Ramos (cell line): ENCODE measurements around the gene ZNF771.

ENCODE experiments used
- in situ Hi-C: fragments of 300-500 bp; cut with MboI; formaldehyde crosslinking; loops from one replicate; pipeline ENCODE4 v1.14.3; 2022; ENCODE audit warnings: low sequenced_read_pairs; ENCODE audit not compliant: unreplicated experiment

The ZNF771 gene

DNA sequence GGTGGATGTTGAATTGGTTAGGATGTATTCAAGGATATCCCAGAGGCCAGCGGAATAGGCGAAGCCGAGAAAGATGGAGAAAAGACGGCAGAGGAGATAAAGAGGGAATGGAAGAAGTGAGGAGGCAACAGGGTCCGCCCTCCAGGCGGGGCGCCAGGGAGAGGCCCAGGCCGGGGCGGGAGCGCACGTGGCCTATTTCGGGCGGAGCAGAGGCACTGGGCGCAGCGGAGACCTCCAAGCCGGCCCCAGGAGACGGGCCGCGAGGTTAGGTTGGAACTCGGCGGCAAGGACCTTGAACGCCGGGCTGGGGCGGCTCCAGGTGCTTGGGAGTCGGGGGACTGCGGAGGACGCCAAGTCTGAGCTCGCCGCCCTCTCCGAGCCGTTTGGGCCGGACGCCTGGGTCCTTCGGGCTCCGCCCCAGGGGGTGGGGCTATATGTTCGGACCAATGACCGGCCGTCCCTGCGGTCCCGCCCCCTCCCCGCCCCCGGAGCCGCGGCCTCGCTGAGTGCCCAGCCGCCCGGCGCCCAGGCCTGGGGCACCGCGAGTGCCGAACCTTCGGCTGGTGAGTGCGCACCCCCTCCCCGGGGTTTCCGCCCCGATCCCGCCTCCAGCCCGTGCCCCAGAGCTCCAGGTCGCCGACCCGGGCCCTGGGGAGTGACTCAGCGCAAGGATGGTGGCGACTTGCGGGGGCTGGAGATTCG, at the start of gene ZNF771:
ZNF771 (plus strand) TSS at position 505 of the 702 bp plus-strand sequence. CDS start 448 bp downstream, outside the sequence.
- in situ Hi-C loops, result loop anchor here (10.0 kb wide), 1 partner anchor 322 kb away; no protein-coding TSS in a partner anchor

DNA sequence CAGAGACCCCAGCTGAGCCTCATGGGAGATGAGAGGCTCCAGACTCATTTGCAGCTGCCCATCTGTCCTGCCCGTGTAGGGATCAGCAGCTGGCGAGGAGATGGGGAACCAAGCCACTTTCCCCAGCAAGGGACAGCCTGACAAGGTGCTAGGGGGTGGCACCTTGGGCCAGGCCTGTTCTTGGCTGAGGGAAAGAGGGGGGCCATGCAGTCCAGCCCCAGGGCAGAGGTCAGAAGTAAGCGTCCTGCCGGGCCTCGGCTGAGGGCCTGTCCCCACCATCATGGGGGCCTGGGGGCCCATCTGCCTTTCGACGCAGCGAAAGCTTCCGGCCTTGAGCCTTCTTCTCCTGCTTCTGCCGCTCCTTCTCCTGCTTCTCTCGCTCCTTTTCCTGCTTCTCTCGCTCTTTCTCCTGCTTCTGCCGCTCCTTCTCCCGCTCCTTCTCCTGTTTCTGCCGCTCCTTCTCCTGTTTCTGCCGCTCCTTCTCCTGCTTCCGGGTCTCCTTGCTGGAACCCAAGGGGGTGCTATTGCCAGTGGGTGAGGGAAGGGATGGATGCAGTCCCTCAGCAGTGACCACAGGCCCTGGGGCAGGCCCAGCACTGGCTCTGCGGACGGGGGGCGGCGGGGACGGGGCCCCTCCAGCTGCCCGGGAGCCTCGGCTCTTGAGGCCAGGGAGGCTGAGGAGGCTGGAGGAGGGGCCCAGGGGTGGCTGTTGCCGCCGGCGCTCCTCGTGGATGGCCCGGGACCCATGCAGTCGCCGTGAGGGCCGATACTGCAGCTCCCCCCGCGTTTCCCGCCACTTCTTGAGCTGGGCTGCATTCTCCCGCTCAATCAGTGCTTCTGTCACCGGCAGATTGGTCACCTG, 49.5 kb upstream of the ZNF771 start:
- in situ Hi-C loops, result no loop called here

DNA sequence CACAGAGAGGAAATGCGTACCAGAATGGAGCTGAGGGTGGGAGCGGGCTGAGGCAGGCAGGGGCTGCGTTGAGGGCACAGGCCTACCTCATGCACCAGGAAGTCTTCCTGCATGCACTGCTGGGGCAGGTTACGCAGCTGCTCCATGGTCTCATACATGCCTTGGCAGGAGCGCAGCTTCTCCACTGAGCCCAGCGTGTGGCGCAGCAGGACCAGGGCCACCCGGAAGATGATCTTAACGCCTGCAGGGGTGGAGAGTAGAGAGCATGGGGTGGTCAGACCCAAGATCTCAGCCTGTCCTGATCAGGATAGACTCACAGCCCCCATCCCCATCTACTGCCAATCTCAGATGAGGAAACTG, 48.8 kb upstream of the ZNF771 start:
- in situ Hi-C loops, result no loop called here

DNA sequence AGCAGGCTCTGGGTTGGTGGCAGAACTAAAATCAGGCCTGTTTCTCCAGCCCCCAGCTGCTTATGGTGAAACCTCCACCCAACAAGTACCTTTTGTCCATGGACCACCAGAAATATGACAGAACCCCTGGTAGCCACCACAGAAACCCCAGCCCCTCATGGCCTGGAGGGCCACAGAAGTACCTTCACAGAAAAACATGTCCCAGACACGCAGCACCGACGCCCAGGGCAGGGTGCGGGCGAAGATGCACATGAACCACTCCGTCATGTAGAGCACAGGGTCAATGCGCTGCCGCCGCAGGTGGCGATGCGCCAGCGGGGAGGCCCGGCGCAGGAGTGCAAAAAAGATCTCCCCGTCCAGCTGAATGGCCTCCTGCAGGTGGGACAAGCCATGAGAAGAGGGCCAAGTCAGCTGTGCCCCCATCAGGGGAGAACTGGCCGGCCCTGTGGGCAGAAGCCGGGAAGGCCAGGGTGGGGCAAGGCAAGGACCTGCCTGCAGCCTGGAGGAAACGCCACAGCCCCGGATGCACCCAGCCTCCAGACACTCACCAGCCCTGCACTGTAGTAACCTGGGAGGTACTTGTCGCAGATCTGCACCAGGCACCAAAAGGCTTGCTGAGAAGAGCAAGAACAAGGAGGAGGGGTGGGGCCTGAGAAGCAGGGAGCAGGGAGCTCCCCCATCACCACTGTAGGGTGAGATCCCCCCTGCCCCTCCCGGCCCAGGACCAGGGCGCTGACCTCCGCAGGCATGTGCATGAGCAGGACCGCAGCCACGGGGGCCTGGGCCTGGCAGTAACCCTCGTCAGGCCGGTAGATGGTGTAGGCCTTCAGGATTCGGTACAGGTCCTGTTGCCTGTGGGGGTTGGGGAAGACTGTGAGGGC, 48.2 kb upstream of the ZNF771 start:
- in situ Hi-C loops, result no loop called here

DNA sequence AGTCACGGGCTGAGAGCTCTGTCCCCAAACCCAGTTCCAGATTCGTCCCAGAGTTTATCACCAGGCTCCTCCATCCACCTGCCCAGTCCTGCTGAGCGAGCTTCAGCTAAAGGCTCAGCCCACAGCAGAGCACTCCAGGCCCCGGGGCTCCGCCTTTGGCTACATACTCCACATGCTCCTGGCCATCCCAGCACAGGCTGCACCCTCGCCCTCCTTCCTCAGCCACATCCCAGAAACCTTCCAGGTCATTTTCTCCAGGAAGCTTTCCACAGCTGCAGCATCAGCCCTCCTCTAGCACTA, 47.6 kb upstream of the ZNF771 start:
- in situ Hi-C loops, result no loop called here

DNA sequence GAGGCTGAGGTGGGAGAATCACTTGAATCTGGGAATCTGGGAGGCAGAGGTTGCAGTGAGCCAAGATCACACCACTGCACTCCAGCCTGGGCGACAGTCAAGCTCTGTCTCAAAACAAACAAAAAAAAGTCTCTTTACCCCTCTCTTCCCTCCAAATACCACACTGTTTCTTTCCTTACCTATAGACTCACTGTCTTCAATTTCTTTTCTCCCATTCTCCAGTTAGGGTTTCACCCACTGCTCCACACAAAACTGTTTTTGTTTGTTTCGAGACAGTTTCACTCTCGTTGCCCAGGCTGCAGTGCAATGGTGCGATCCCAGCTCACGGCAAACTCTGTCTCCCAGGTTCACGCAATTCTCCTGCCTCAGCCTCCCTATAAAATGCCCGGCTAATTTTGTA, 46.2 kb upstream of the ZNF771 start:
- in situ Hi-C loops, result no loop called here

DNA sequence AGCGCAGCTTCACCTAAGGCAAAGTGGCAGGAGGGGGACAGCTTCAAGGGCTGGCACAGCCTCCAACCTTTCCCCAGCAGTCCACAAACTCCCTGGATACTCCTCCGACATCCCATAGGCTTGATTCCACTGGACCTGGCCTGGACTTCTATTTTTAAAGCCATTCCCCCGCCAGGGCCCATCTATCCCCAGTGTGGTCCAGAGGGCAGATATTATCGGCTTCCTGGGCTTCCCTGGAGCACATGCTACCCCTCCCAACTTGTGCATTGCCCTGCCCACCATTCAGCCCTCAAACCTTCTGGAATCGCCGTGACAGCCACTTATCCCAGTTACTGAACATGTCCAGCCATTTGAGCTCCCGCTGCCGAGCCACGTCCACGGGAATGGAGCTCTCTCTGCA, 42.2 kb upstream of the ZNF771 start:
- in situ Hi-C loops, result no loop called here

DNA sequence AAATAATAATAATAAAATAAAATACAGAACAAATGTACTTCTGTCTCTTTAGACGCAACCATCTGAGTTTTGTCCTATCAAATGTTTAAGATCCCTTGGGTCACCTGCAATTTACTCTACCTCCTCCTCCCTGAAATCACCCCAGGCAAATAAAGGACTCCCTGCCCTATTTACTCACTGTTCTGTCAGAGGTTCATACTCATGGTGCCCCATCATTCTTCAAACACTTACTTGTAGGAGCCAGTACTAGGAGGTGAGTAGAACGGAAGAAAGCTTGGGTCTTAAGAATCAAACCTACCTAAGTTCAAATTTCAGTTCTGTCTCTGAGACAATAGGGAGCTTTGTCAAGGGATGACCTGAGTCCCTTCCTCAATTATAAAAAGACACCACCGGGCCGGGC, 40.9 kb upstream of the ZNF771 start:
- in situ Hi-C loops, result no loop called here

DNA sequence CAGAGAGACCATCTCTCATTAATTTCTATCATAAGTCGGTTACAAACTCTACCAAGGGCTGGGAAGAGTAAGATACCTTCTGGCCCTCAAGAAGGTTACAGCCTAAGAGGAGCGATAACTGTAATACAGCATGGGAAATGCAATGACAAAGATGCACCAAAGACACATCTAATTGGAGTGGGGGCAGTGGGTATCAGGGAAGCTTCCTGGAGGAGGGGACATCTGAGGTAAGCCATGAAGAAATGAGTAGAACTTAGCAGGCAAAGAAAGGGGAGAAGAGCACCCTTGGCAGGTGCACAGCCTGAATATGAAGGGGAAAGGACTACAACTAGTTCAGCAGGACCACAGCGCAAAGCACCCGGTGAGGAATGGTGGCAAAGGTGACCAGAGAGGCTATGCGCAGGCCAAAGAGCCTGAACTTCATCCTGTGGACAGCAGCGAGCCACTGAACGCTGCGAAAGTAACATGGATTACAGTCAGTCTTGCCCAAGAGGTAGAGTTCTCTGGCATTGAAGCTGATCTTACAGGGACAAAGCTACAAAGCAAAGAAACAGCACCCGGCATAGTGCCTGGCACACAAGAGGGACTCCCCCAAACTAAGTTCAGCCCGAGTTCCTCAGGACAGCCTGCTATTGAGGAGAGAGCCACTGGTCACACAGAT, 39.9 kb upstream of the ZNF771 start:
- in situ Hi-C loops, result no loop called here

DNA sequence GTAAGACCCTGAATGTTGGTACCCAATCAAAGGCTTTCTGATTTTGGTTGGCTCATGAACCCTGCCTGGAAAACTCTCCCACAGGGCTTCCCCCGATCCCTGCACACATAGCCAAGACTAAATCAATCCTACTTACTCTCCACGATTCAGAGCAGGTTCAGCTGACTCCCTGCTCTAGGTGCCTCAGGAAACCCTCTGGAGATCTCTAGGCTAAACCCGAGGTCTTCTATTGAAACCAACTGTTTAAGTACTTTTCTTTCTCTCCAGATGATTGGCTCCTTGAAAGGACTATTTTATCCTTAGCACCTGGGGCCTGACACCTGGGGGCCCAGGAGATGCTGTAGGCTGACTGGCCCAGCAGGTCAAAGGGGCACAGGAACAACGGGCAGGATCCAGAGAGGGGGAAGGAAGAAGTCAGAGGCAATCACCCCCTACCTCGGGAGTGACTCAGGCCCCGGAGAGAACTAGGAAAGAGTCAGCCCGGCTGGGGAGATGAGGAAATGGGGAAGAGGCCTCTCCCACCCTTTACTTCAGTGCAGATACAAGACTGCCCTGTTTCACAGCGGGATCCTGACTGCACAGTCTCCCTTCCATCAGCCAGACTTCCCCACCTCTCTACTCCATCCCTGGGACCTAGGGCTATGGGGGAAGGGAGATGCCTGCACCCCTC, 39.1 kb upstream of the ZNF771 start:
- in situ Hi-C loops, result no loop called here

DNA sequence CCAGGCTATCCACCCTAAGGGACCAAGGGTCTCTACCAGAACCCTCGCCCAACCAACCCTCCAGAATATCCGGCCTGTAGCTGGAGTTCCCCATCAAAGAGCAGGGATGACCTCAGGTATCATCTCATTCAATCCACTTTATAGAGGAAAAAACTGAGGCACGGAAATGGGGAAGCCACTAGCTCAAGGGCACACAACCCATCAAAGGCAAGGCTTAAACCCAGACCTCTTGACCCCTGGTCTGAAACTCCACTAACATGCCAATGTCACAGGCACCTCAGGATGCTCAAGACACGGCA, 38.7 kb upstream of the ZNF771 start:
- in situ Hi-C loops, result no loop called here

DNA sequence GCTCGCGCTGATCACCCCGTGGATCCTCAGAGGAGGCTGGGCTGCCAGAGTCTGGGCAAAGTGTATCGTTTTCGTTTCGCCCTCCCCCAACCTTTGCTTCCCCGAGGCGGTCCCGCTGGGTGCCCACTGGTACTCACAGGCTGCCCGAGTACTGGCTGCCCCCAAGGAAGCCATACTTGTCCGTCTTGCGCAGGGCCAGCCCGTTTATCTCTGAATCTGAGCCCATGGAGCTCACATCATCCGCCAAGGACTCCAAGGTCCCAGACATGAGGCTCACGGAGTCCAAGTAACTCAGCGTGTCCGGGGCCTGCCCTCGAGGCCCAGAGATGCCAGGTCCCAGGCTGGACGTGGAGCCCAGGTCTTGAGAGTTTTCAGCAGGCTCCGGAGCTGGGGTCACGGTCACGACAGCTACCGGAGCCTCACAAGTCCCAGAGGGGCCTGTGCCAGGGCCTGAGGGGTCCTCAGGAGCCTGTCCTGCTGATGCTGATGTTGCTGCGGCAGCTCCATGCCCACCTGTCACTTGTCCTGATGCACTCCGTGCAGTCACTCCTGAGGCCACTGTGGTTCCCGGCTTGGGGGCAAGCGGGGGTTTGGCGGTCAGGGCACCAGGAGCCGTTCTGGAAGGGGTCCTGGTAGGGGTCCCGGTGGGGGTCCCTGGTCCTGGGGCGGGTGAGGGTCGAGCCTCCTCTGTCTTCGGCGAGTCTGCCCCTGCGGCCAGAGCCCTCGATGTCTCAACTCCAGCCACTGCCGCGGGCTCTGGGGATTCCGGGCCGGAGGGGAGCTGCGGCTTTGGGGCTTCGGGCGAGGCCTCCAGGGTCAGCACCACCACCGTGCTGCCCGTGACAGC, 38.1 kb upstream of the ZNF771 start:
- in situ Hi-C loops, result no loop called here

DNA sequence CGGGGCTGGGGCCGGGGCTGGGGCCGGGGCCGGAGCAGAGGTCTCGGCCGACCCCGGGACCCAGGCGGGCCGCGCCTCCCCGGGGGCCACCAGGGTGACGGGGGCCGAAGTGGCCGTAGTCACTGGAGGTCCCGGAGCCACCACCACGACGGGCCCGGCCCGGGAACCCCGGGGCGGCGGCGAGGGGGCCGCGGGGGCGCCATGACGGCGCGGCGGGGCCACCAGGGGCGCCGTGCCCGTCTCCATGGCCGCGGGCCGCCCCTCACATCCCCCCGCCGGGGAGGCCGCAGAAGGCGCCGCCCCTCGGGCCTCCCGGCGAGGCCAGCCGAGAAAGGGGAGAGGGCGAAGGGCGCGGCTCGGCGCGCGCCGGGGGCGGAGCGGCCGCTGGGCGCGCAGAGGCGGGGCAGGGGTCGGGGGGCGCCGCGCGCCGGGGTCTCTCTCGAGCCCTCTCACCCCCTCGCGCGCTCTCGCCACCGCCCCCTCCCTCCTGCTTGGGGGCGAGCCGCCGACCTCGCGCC, 37.4 kb upstream of the ZNF771 start:
- in situ Hi-C loops, result loop anchor here (5.0 kb wide), 1 partner anchor 42 kb away; no protein-coding TSS in a partner anchor

DNA sequence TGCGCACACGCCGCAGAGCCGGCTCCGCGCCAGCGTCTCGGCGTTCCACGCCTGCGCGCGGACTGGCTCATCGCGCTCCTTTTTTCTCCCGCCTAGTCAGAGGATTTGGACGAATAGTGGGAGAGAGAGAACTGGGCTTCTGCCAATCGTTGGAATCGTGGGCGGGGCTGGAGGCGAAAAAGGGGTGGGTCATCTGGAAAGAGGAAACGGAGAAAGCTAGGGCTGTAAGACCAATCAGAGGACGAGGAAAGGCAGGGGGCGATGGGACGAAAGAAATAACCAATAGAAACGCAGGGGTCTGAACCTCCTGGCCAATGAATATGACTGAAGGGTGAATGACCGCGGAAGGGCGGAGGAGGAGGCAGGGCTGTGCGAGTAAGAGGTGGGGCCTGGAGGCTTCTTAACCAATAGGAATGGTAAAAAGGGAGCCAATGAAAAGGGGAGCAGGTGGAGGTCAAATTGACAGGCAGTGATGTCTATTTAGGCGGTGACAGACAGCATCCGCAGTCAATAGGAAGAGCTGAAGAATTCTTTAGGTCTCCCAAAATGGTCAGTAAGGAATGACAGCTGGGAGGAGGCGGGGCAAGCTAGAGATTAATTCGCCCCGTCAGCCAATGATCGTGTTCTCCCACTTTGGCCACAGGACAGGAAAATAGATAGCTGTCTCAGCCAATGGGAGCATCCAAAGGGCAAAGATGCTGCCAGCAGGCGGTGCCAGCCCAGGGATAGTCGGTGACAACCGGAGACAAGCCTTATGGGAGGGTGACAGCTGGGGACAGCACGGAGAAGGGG, 36.8 kb upstream of the ZNF771 start, which contains the start of gene TBC1D10B:
TBC1D10B (minus strand) TSS at position 39 of the 792 bp plus-strand sequence. CDS start 311 bp downstream, outside the sequence.
- in situ Hi-C loops, result loop anchor here (5.0 kb wide), 1 partner anchor 42 kb away; no protein-coding TSS in a partner anchor

DNA sequence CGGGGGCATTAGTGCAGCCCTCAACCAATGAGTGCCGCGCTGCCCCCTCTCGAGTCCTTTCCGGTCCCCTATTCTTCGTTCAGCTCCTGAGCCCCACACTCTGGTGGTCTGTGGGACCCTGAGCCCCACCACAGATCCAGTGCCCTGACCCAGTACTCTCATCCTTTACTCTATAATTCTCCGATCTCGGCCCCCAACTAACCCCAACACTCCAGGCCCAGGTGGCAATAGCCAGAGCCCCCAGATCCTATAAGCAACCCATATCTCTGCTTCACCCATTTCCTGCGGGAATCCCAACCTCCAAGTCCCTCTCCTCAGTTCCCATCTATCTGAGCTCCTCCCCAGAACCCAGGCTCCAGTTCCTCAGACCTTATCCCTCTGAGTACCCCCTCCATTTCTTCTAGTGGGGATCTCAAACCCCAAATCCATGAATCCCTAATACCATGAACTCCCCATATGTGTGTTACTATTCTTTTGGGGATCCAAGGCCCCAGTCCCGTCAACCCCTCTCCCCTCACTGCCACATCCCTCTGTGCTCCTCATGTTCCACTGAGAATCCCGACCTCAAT, 36.1 kb upstream of the ZNF771 start:
- in situ Hi-C loops, result loop anchor here (5.0 kb wide), 1 partner anchor 41 kb away; no protein-coding TSS in a partner anchor

DNA sequence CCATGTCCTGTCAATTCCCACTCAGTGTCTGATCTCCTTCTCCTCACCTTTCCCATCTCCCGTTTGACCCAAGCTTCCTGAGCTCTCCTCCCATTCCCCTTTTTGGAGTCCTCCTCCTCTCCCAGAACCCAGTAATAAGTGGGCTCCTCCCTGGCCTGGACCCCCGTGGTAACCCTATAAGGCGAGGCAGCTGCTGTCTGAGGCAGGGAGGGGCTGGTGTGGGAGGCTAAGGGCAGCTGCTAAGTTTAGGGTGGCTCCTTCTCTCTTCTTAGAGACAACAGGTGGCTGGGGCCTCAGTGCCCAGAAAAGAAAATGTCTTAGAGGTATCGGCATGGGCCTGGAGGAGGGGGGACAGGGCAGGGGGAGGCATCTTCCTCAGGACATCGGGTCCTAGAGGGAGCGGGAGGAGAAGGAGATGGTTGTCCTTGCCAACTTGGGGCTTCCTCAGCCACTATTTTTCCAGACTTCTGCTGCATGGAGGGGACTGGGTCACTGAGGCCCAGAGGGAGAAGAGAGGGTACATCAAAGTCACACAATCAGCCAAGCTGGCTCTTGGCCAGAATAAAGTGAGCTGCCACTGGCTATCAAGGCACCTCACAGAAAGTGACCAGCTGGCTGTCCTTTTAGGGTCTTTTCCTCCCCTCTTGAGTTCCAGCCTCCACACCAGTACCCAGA, 35.2 kb upstream of the ZNF771 start:
- in situ Hi-C loops, result loop anchor here (5.0 kb wide), 1 partner anchor 40 kb away; no protein-coding TSS in a partner anchor

DNA sequence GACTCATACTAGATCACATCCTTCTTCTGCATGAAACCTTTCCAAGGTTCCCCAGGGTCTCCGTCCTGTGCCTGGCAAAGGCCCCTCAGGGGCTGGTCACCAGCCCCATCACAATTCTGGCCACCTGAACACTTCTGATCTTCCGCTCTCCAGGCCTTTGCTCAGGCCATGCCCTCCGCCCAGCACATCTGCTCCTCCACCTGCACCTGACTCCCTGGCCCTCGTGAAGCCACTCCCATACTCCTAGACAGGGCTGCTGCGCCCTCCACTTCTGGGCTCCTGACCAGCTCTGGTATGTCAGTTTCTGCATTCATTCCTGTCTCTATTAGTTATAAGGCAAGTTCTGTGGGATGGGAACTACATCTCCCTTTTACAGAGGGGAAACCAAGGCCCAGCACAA, 34.7 kb upstream of the ZNF771 start:
- in situ Hi-C loops, result loop anchor here (5.0 kb wide), 1 partner anchor 40 kb away; no protein-coding TSS in a partner anchor
